HL-60/S4 treated with phorbol 12-myristate 13-acetate at 8.2 ng/mL for 4 days and 3 days (cell line): Measurements from ENCODE around the gene LRRC9.
"Not testable (repeated sequence)": the region's sequence is repeated elsewhere in the genome, so short reads cannot be mapped to it uniquely, and the experiment has no call there.

Source experiments
- in situ Hi-C: fragments of 300-500 bp; cut with MboI; formaldehyde crosslinking; loops from 2 replicates; pipeline ENCODE4 v1.15.0; 2022; ENCODE audit warnings: low sequenced_read_pairs

The LRRC9 gene

GRCh38 chr14:59919570-59920377 lies at the start of gene LRRC9:
LRRC9 (plus strand) TSS chr14:59920144.
- in situ Hi-C loops: no loop called here

DNA sequence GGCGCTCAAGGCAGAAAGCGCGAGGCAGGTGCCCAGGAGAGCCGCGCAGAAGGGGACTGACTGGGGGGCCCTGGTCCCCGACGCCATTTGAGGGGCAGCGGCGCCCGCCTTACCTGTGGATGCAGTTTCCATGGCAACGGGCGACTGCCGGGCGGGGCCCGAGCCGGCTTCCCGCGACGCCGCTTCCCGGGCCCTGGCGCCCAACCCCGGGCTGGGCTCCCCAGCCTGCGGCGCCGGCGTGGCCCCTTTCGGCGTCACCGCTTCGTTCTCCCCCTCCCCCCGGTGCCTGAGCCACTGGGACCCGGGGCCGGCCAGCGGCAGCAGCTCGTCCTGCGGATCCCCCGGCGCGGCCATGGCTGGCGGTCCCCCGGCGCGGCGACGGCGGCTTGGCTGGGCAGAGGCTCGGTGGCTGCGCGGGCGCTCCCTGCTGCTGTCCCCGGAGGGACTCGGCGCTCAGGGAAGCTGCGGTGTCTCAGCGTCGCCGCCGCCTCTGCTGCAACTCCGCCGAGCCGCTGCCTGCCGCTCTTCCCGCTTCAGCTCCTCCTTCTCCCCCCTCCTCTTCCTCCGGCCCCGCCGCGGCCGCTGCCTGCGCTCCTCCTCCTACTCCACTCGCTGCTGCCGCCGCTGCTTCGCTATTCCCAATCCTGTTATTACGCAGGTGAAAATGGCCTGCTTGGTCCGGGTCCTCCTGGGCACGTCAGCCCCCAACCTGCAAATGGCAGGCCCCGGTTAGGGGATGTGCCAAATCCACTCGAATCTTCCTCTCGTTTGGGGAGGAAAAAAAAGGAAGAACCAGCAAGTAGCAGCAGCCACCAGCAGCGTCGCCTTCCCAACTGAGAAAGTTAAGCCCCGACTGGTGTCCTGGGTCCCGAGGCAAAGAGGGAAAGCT lies 49.4 kb upstream of the LRRC9 start, which contains the start of gene RTN1:
TSS of gene RTN1 (minus strand) at position 500 of the 889 bp plus-strand sequence. CDS start at position 354, 146 bp downstream.
- in situ Hi-C loops: no loop called here

DNA sequence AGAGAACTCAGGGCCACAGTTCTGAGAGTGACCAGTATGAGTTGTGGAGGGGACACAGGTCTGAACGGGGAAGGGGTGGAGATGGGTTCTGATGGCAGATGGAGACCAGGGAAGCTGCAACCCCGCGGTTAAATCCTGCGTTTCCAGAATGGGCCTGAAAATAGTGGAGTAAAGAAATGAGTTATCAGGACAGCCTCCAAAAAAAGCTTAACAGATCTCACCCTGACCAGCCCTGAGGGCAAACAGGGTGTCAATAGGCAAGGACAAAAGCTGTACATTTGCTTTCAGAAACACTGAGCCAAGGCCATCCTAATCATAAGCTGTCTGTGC lies 48.8 kb upstream of the LRRC9 start:
- in situ Hi-C loops: no loop called here

- in situ Hi-C loops: no loop called here
Observed at GRCh38 chr14:59882957-59883356, 37.0 kb upstream of the LRRC9 start.

GRCh38 chr14:59890676-59891075 lies 29.3 kb upstream of the LRRC9 start:
- in situ Hi-C loops: no loop called here

DNA sequence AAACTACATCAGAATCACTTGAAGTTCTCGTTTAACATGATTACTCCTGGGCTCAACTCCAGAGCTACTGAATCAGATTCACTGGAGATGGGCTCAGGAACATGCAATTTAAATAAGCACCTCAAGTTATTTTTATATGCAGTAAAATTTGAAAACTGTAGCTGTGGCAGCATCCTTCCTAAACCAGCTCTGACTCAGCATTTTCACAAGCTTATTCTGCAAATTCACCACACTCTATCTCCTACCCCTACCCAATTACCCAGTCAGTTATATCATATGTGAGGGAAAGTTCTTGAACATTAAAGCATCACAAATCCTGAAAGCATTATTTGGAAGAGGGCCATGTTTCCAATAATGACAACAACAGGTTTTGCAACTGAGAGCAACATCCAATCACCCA lies 24.2 kb upstream of the LRRC9 start:
- in situ Hi-C loops: no loop called here

DNA sequence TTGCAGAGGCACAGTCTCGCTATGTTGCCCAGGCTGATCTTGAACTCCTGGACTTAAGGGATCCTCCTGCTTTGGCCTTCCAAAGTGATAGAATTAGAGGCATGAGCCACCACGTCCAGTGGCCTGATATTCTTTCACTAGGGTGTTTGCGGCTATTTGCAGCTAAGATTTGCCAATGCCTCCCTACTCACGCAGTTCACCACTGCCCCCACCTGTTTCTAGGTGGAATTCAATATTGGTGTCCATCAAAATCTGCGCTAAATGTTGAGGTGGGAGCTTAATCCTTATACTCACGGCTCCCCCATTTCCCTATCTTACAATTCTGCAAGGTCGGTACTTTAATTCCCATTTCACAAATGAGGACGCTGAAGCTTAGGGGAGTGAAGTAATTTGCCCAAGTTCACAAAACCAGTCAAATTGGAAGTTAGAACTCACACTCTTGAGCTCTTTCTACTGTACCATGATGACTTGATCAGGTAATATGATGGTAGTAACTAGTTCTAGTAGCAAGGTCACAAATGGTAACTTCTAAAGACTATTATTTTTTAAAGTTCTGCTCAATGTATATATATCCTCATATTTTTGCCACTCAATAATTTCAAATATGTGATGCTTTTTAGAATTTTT lies 22.1 kb upstream of the LRRC9 start:
- in situ Hi-C loops: no loop called here

GRCh38 chr14:59900556-59900955 lies 19.4 kb upstream of the LRRC9 start:
- in situ Hi-C loops: no loop called here

DNA sequence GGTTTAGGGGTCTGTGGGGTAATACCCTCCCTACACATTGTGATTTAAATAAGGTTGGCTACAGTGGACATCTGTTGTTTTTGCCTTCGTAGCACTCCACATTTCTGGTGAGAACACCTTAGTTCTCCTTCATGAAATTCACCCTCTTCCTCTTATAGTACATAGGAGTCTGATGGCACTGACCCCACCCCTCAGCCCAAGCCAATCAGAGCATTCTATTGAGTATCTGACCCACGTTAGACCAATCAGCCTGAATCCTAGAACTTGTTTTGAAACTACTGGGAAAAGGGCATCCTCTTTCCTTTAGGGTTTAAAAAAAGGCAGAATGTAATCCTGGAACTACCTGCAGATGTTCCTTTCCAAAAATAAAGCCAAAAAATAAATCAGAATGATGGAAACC lies 15.8 kb upstream of the LRRC9 start:
- in situ Hi-C loops: no loop called here

DNA sequence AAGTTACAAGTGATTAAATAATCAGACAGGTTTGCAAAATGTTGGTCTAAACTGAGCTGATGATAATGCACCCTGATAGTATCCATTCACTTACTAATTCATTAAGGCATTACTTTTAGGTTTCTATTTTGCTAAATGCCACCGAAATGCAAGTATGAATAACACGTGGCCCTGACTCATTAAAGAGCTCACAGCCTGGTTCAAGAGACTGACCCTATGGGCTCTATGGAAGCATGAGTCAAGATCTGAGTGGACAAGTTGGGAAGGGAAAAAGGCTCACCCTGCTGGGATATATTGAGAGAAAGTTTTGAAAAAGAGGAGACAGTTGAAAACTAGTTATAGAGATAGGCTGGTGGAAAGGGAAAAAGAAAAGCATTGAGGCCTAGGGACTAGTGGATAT lies 14.8 kb upstream of the LRRC9 start:
- in situ Hi-C loops: no loop called here

DNA sequence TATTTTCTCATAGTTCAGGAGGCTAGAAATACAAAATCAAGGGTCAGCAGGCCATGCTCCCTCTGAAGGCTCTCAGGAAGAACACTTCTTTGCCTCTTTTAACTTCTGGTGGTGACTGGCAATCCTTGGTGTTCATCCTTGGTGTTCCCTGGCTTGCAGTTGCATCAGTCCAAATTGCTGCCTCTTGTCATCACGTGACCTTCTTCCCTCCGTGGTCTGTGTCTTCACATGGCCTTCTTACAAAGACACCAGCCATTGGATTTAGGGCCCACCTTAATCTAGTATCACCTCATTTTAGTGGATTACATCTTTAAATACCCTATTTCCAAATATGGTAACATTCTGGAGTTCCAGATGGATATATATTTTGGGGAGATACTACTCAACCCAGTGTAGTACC lies 7.5 kb upstream of the LRRC9 start:
- in situ Hi-C loops: no loop called here

DNA sequence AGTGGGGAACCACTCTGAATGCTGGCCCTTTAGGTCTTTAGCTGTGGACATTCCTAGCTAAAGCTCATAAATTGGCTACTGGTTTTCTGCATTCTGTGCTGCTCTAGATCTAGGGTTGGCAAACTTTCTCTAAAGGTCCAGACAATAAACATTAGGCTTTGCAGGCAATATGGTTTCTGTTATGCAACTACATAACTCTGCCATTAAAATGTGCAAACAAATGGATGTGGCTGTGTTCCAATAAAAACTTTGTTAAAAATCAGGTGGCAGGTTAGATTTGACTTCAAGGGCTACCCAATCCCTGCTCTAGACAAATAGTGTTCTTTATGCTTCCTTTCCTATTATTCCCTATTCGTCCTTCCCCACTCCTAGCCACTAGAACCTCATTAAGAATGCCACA lies 6.8 kb upstream of the LRRC9 start:
- in situ Hi-C loops: no loop called here

GRCh38 chr14:59918824-59919569 lies 947 bp upstream of the LRRC9 start:
- in situ Hi-C loops: no loop called here

GRCh38 chr14:59920378-59920683 lies 387 bp downstream of the LRRC9 start:
- in situ Hi-C loops: no loop called here

- in situ Hi-C loops: no loop called here
Observed at GRCh38 chr14:59925797-59926196, 5.9 kb downstream of the LRRC9 start.

DNA sequence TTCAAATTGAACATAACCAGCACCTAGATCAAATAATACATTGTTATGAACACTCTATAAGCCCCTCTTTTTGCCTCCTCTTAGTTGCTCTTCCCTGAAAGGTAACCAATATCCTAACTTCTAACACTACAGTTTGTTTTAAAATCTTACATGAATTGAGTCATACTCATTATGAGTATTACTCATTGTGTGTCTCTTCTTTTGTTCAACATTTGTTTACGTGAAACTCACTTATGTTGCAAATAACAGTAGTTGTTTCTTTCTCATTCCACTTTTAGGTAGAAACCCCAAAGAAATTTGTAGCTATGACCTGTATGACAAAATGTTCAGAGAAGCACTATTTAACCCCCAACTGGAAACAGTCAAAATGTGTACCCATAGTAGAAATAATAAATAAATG lies 6.6 kb downstream of the LRRC9 start:
- in situ Hi-C loops: no loop called here

- in situ Hi-C loops: no loop called here
Observed at GRCh38 chr14:59931237-59931636, 11.3 kb downstream of the LRRC9 start.

DNA sequence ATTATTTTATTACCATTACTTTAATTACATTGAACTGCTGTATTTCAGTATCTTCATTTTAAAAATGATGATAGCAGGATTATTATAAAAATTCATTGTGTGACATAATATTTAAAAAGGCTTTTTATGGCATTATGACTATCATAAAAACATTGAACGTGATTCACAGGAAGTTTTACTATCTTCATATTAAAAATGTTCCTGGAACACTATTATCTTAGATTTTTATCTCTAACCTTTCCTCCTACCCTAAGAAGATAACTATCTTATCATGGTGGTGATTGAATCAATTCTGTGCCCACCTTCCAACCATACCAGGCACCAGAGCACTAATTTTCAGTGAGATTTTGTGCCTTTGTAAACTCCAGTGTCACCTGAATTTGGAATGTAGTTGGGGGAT lies 16.2 kb downstream of the LRRC9 start:
- in situ Hi-C loops: no loop called here

GRCh38 chr14:59939828-59940227 lies 19.9 kb downstream of the LRRC9 start:
- in situ Hi-C loops: no loop called here

DNA sequence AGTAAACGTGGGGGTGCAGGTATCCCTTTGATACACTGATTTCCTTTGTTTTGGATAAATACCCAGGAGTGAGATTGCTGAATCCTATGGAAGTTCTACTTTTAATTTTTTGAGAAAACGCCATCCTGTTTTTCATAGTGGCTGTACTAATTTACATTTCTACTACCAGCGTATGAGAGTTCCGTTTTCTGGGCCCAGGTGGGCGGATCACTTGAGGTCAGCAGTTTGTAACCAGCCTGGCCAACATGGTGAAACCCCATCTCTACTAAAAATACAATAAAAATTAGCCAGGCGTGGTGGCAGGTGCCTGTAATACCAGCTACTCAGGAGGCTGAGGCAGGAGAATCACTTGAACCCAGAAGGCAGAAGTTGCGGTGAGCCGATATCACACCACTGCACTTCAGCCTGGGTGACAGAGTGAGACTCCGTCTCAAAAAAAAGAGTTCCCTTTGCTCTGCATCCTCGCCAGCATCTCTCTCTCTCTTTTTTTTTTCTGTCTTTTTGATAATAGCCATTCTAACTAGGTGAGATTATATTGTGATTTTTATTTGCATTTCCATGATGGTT lies 22.4 kb downstream of the LRRC9 start:
- in situ Hi-C loops: not testable (repeated sequence)

- in situ Hi-C loops: no loop called here
Observed at GRCh38 chr14:59944909-59945308, 25.0 kb downstream of the LRRC9 start.
